Measurements from ENCODE around the gene AQP3. TPM values are rescaled to one million over a fixed set of nuclear protein-coding genes. Genes with fewer than 3 reads are reported as not detected.

AQP3 gene
- total and polyA plus RNA-seq, 2 of the 8 experiments (the other 6 are each of a cell fraction or from before 2014, with no cell fraction given) = 2.6 to 7.6 TPM

- no peak overlapping the region for H2AFZ ChIP-seq (ENCODE audit: low read length)
- no peak overlapping the region for H2AK5ac ChIP-seq (ENCODE audit: low read depth, low read length)
- no peak overlapping the region for H3K4me2 ChIP-seq (ENCODE audit: insufficient read depth in 1 of 2, low read depth in 2 of 2, low read length in 2 of 2)
- POLR2A ChIA-PET (ENCODE audit: partially characterized antibody) = interaction anchor here (0.9 to 2.3 kb wide), 11 partner anchors 9 to 429 kb away, joined by 3 to 9 read pairs (median 4); partner anchors contain the start of genes DNAJA1 and NOL6
- no peak for DNase-seq (ENCODE audit: low read depth in 1 of 2, low spot score in 2 of 2)
- no peak for FAIRE-seq
- H3K56ac ChIP-seq (replicated peaks; ENCODE audit: insufficient read length, low read depth, low read length) = no peak overlapping the region
- H3K9ac ChIP-seq (replicated peaks in 1 of 4; ENCODE audit: extremely low read depth in 1 of 4, low read depth in 3 of 4, low read length in 3 of 4) = no peak overlapping the region
- H3K4ac ChIP-seq (replicated peaks; ENCODE audit: insufficient read length, low read depth, low read length) = no peak overlapping the region
- no peak overlapping the region for H3K18ac ChIP-seq (ENCODE audit: extremely low read depth, low read length)
- no peaks in the 10 kb centered on the region for H4K20me1 ChIP-seq (replicated peaks in 1 of 2; ENCODE audit: control insufficient read depth in 1 of 2, insufficient read depth in 2 of 2, low read length in 2 of 2)
- H2BK5ac ChIP-seq (ENCODE audit: low read depth, low read length) = no peak overlapping the region
- H4K5ac ChIP-seq (ENCODE audit: insufficient read length, low read depth, low read length) = no peak overlapping the region
- H3K4me3 ChIP-seq (ENCODE audit: extremely low read depth in 1 of 4, insufficient read depth in 2 of 4, low read depth in 3 of 4, low read length in 4 of 4) = no peak overlapping the region
- WGBS, 2 experiments (ENCODE audit: extremely low coverage in 1 of 2, insufficient coverage in 1 of 2, insufficient read length in 1 of 2, insufficient replicate concordance in 2 of 2, low coverage in 1 of 2, low lambda C conversion rate in 2 of 2, missing lambda C conversion rate in 1 of 2) = 84% methylated on average over 11 of the region's 11 CpGs; no CpG with 5 or more reads in 1 of the 2 experiments
- H4K91ac ChIP-seq (replicated peaks; ENCODE audit: insufficient read length, low read length) = no peak overlapping the region
- no peaks in the 10 kb centered on the region for H3K9me3 ChIP-seq (ENCODE audit: insufficient read depth in 2 of 2, low read depth in 1 of 2, low read length in 1 of 2)
- H3K79me2 ChIP-seq (ENCODE audit: control insufficient read depth in 1 of 2, insufficient read depth in 2 of 2, low read length in 2 of 2) = no peaks in the 10 kb centered on the region
- H3K14ac ChIP-seq (ENCODE audit: insufficient read length) = no peak overlapping the region
- no peak overlapping the region for H2BK120ac ChIP-seq (replicated peaks; ENCODE audit: low read depth, low read length)
- no peaks in the 10 kb centered on the region for H3K27me3 ChIP-seq (replicated peaks in 1 of 4; ENCODE audit: control insufficient read depth in 3 of 4, extremely low read depth in 1 of 4, insufficient read depth in 3 of 4, low read length in 3 of 4)
- no peaks in the 10 kb centered on the region for H3K36me3 ChIP-seq (ENCODE audit: control insufficient read depth in 2 of 4, insufficient read depth in 4 of 4, low read length in 3 of 4)
- no peak overlapping the region for H2BK15ac ChIP-seq (ENCODE audit: low read length)
- no peaks in the 10 kb centered on the region for H3K23me2 ChIP-seq (ENCODE audit: low read depth, low read length)
- H2BK20ac ChIP-seq (ENCODE audit: low read length) = no peak overlapping the region
- CTCF ChIA-PET (ENCODE audit: partially characterized antibody) = interaction anchor here (1.2 to 21.6 kb wide), 16 partner anchors 12 to 176 kb away, joined by 3 to 358 read pairs (median 23); partner anchors contain the start of genes AQP7 and NOL6
- no peaks in the 10 kb centered on the region for H3K79me1 ChIP-seq (ENCODE audit: low read depth, low read length)
- no peak overlapping the region for H3K23ac ChIP-seq (ENCODE audit: insufficient read length)
- no peak overlapping the region for H3K27ac ChIP-seq (ENCODE audit: low read depth, low read length)
- no peak overlapping the region for H2BK12ac ChIP-seq (ENCODE audit: low read depth, low read length)
- peaks cover 0 to 8% (median 6%) of the 10 kb centered on the region in 4 experiments; a peak in 5 of 7 replicates for H3K4me1 ChIP-seq (replicated peaks in 1 of 4; ENCODE audit: control insufficient read depth in 3 of 4, insufficient read depth in 4 of 4, low read length in 3 of 4)
- H4K8ac ChIP-seq (ENCODE audit: extremely low read depth, insufficient read depth, low read length) = no peak overlapping the region
- TF ChIP-seq HDAC6 (IDR thresholded peaks at IDR 0.05; ENCODE audit: low read depth, low read length) = no peak
- no peak for TF ChIP-seq CHD2 (IDR thresholded peaks at IDR 0.05; ENCODE audit: low read length)
- TF ChIP-seq EGR1 (IDR thresholded peaks at IDR 0.05; ENCODE audit: borderline replicate concordance, low read depth, low read length) = no peak
- no peak for TF ChIP-seq SP2 (IDR thresholded peaks at IDR 0.05; ENCODE audit: low read length)
- TF ChIP-seq TCF12 (IDR thresholded peaks at IDR 0.05; ENCODE audit: low read depth, low read length) = no peak
- TF ChIP-seq, protein P1, sequence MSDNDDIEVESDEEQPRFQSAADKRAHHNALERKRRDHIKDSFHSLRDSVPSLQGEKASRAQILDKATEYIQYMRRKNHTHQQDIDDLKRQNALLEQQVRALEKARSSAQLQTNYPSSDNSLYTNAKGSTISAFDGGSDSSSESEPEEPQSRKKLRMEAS (IDR thresholded peaks at IDR 0.05) = no peak
- TF ChIP-seq YY1 (IDR thresholded peaks at IDR 0.05; ENCODE audit: low read depth, low read length) = no peak
- TF ChIP-seq HDAC2 (IDR thresholded peaks at IDR 0.05; ENCODE audit: borderline replicate concordance in 1 of 2, low read depth in 2 of 2, low read length in 2 of 2) = no peak
- TF ChIP-seq RBBP5 (IDR thresholded peaks at IDR 0.05; ENCODE audit: borderline replicate concordance, low read depth, low read length) = no peak
- no peak for TF ChIP-seq TEAD4 (IDR thresholded peaks at IDR 0.05; ENCODE audit: low read depth, low read length)
- TF ChIP-seq FOSL1 (IDR thresholded peaks at IDR 0.05; ENCODE audit: insufficient read depth, low read depth, low read length) = no peak
- TF ChIP-seq JUN (IDR thresholded peaks at IDR 0.05; ENCODE audit: low read depth, low read length) = no peak
- no peak for TF ChIP-seq KDM1A (IDR thresholded peaks at IDR 0.05; ENCODE audit: borderline replicate concordance, low read length)
Measured at GRCh38 chr9:33453999-33454660, 6.7 kb upstream of the AQP3 start.
